OCI-LY3 (cell line): ENCODE data around the gene KLF4.

Source experiments
- CTCF ChIP-seq: fragments of 200-600, 300-600 bp; sonication (generic); IDR thresholded peaks from 2 replicates; pipeline ENCODE4 v1.5.1; 2014; ENCODE audit warnings: antibody characterized with exemption, low read length, low read depth
- EZH2phosphoT487 ChIP-seq: fragments of 200-600 bp; shearing (Covaris generic); IDR thresholded peaks from 2 replicates; pipeline ENCODE4 v1.6.1; 2018; ENCODE audit warnings: antibody characterized with exemption, mixed run types, low read depth

GRCh38 chr9:107496976-107497375 lies 7.4 kb upstream of the KLF4 start:
- TF ChIP-seq CTCF (no peak), EZH2phosphoT487 (no peak)
